NCI-H2227 (cell line): ENCODE data around the gene LYSMD4.

Experiments used
- DNase-seq: peaks from one replicate; lab custom pipeline; 2025; ENCODE audit not compliant: unreplicated experiment; lab: John Stamatoyannopoulos, UW

LYSMD4 gene

GRCh38 chr15:99731336-99732123 is 1.7 kb downstream of the LYSMD4 start:
- no peak for DNase-seq

GRCh38 chr15:99729920-99730319 is 3.3 kb downstream of the LYSMD4 start:
- DNase-seq, result no peak

GRCh38 chr15:99729327-99729726 is 3.9 kb downstream of the LYSMD4 start:
- DNase-seq, result no peak

GRCh38 chr15:99728916-99729315 is 4.3 kb downstream of the LYSMD4 start:
- DNase-seq, result no peak

GRCh38 chr15:99727733-99728132 is 5.5 kb downstream of the LYSMD4 start:
- no peak for DNase-seq

- DNase-seq, result no peak
Measured at GRCh38 chr15:99727330-99727729, 5.9 kb downstream of the LYSMD4 start.

GRCh38 chr15:99726333-99726732 is 6.9 kb downstream of the LYSMD4 start:
- DNase-seq, result no peak

- no peak for DNase-seq
Measured at GRCh38 chr15:99722406-99722805, 10.8 kb downstream of the LYSMD4 start.

GRCh38 chr15:99721896-99722295 is 11.3 kb downstream of the LYSMD4 start:
- no peak for DNase-seq

GRCh38 chr15:99721104-99721778 is 12.0 kb downstream of the LYSMD4 start:
- no peak for DNase-seq

GRCh38 chr15:99720533-99720932 is 12.7 kb downstream of the LYSMD4 start:
- no peak for DNase-seq

- DNase-seq, result no peak
Measured at GRCh38 chr15:99719096-99719541, 14.1 kb downstream of the LYSMD4 start.

- DNase-seq, result no peak
Measured at GRCh38 chr15:99718421-99718820, 14.8 kb downstream of the LYSMD4 start.

- DNase-seq, result no peak
Measured at GRCh38 chr15:99717161-99718009, 15.9 kb downstream of the LYSMD4 start.

GRCh38 chr15:99716540-99717095 is 16.6 kb downstream of the LYSMD4 start:
- DNase-seq, result no peak

GRCh38 chr15:99712415-99712814 is 20.8 kb downstream of the LYSMD4 start:
- DNase-seq, result no peak

- no peak for DNase-seq
Measured at GRCh38 chr15:99711625-99712024, 21.6 kb downstream of the LYSMD4 start.

- DNase-seq, result no peak
Measured at GRCh38 chr15:99709243-99709986, 23.8 kb downstream of the LYSMD4 start.

- DNase-seq, result no peak
Measured at GRCh38 chr15:99708563-99708962, 24.7 kb downstream of the LYSMD4 start.

GRCh38 chr15:99707473-99708270 is 25.6 kb downstream of the LYSMD4 start:
- no peak for DNase-seq
